ENCODE results near the gene CDHR3. TPM values are rescaled to one million over a fixed set of nuclear protein-coding genes. Genes with fewer than 3 reads are reported as not detected.
"Not testable (repeated sequence)": the region's sequence is repeated elsewhere in the genome, so short reads cannot be mapped to it uniquely, and the experiment has no call there.

The CDHR3 gene
- total RNA-seq, 1 donor from 2014 or later, result 2.3 TPM

DNA sequence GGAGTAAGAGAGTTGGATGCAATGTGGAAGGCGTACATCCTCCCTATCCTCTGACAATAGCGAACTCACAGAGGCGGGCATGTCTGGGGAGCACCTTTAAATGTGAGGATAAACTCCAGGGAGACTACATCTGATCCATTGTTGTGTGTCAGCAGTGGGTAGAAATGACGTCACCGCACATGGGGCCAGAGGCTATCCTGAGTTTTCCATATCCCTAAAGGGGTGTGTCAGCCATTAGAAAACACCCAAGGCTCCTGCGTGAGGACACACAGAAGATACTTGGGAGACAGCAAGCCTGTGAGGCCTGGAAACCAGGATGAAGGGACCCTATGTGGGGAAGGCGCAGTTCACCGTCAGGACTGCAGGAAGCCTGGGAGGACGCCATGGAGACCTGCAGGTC, 17.2 kb upstream of the CDHR3 start:
- Mint-ChIP-seq H3K4me1 (ENCODE audit: unreplicated experiment) (no peaks in the 10 kb centered on the region), H3K4me3 (ENCODE audit: unreplicated experiment) (no peak overlapping the region), H3K9me3 (ENCODE audit: unreplicated experiment) (no peaks in the 10 kb centered on the region), H3K27ac (ENCODE audit: unreplicated experiment) (no peak overlapping the region), H3K36me3 (ENCODE audit: unreplicated experiment) (no peaks in the 10 kb centered on the region), H3K27me3 (ENCODE audit: unreplicated experiment) (peaks cover 27% of the 10 kb centered on the region)
- DNase-seq (ENCODE audit: extremely low spot score, unreplicated experiment), result no peak
- TF ChIP-seq, protein P1, sequence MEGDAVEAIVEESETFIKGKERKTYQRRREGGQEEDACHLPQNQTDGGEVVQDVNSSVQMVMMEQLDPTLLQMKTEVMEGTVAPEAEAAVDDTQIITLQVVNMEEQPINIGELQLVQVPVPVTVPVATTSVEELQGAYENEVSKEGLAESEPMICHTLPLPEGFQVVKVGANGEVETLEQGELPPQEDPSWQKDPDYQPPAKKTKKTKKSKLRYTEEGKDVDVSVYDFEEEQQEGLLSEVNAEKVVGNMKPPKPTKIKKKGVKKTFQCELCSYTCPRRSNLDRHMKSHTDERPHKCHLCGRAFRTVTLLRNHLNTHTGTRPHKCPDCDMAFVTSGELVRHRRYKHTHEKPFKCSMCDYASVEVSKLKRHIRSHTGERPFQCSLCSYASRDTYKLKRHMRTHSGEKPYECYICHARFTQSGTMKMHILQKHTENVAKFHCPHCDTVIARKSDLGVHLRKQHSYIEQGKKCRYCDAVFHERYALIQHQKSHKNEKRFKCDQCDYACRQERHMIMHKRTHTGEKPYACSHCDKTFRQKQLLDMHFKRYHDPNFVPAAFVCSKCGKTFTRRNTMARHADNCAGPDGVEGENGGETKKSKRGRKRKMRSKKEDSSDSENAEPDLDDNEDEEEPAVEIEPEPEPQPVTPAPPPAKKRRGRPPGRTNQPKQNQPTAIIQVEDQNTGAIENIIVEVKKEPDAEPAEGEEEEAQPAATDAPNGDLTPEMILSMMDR (IDR thresholded peaks at IDR 0.05), result no peak

DNA sequence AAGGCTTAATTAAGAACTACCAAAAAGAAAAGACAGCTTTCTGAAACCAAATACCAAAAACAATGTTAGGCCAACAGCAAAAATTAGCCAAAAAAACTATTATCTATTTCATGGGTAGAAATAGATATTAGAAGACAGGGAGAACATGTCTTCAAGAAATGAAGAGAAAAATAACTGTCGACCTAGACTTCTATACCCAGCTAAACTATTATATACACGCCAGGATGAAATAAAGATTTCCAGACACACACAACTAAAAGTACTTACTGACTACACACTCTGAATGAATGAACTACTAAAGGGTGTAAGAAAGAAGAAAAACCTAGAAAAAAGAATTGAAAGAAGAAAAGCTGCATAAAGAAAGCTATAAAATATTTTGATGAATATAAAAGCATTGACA, 11.5 kb upstream of the CDHR3 start:
- TF ChIP-seq, protein P1 (IDR thresholded peaks at IDR 0.05), result no peak
- Mint-ChIP-seq H3K9me3 (ENCODE audit: unreplicated experiment) (peaks cover 6% of the 10 kb centered on the region), H3K36me3 (ENCODE audit: unreplicated experiment) (no peaks in the 10 kb centered on the region), H3K27ac (ENCODE audit: unreplicated experiment) (no peak overlapping the region), H3K27me3 (ENCODE audit: unreplicated experiment) (peaks cover 15% of the 10 kb centered on the region), H3K4me1 (ENCODE audit: unreplicated experiment) (no peaks in the 10 kb centered on the region), H3K4me3 (ENCODE audit: unreplicated experiment) (no peak overlapping the region)
- DNase-seq (ENCODE audit: extremely low spot score, unreplicated experiment), result no peak

DNA sequence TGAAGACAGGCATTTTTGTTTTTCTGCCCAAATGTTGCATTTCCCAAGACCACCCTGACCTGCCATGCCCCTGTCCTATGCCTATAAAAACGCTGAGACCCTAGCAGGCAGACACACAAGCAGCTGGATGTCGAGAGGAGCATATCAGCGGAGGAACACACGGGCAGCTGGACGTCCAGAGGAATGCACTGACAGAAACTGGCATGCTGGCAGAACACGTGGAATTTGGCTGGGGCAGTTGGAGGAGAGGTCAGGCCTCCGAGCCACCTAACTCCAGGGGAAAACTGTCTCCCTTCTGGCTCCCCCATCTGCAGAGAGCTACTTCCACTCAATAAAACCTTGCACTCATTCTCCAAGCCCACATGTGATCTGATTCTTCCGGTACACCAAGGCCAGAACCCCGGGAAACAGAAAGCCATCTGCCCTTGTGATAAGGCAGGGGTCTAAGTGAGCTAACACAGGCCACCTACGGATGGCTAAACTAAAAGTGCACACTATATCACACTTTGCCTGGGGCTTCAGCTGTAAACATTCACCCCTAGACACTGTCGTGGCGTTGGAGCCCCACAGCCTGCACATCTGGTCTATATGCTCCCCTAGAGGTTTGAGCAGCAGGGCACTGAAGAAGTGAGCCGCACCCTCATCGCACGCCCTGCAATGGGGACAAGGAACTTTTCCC, 10.0 kb upstream of the CDHR3 start:
- H3K27me3 Mint-ChIP-seq (ENCODE audit: unreplicated experiment), result peaks cover under 1% of the 10 kb centered on the region
- no peaks in the 10 kb centered on the region for H3K36me3 Mint-ChIP-seq (ENCODE audit: unreplicated experiment)
- H3K27ac Mint-ChIP-seq (ENCODE audit: unreplicated experiment), result no peak overlapping the region
- no peak for DNase-seq (ENCODE audit: extremely low spot score, unreplicated experiment)
- no peaks in the 10 kb centered on the region for H3K4me1 Mint-ChIP-seq (ENCODE audit: unreplicated experiment)
- H3K9me3 Mint-ChIP-seq (ENCODE audit: unreplicated experiment), result peaks cover 6% of the 10 kb centered on the region
- TF ChIP-seq, protein P1 (IDR thresholded peaks at IDR 0.05), result no peak
- H3K4me3 Mint-ChIP-seq (ENCODE audit: unreplicated experiment), result no peak overlapping the region

DNA sequence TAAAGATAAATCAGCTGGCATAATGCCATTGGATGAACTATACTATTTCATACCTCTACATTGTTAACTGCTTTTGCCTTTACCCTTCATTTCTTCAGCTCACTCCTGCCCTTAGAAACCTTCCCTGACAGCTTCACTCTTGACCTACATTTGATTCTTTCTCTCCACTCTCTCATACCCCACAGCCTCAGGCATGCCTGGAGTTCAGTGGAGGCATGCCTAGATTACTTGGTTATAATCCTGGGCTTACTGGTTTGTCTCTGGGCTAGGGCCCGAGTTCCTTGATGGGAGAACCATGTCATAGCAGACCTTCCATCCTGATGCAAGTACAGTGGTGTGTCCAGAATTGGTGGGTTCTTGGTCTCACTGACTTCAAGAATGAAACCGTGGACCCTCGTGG, 8.4 kb upstream of the CDHR3 start:
- H3K9me3 Mint-ChIP-seq (ENCODE audit: unreplicated experiment), result peaks cover 6% of the 10 kb centered on the region
- H3K27me3 Mint-ChIP-seq (ENCODE audit: unreplicated experiment), result no peaks in the 10 kb centered on the region
- no peak overlapping the region for H3K27ac Mint-ChIP-seq (ENCODE audit: unreplicated experiment)
- H3K4me3 Mint-ChIP-seq (ENCODE audit: unreplicated experiment), result no peak overlapping the region
- no peaks in the 10 kb centered on the region for H3K36me3 Mint-ChIP-seq (ENCODE audit: unreplicated experiment)
- no peak for DNase-seq (ENCODE audit: extremely low spot score, unreplicated experiment)
- TF ChIP-seq, protein P1 (IDR thresholded peaks at IDR 0.05), result no peak
- H3K4me1 Mint-ChIP-seq (ENCODE audit: unreplicated experiment), result no peaks in the 10 kb centered on the region

DNA sequence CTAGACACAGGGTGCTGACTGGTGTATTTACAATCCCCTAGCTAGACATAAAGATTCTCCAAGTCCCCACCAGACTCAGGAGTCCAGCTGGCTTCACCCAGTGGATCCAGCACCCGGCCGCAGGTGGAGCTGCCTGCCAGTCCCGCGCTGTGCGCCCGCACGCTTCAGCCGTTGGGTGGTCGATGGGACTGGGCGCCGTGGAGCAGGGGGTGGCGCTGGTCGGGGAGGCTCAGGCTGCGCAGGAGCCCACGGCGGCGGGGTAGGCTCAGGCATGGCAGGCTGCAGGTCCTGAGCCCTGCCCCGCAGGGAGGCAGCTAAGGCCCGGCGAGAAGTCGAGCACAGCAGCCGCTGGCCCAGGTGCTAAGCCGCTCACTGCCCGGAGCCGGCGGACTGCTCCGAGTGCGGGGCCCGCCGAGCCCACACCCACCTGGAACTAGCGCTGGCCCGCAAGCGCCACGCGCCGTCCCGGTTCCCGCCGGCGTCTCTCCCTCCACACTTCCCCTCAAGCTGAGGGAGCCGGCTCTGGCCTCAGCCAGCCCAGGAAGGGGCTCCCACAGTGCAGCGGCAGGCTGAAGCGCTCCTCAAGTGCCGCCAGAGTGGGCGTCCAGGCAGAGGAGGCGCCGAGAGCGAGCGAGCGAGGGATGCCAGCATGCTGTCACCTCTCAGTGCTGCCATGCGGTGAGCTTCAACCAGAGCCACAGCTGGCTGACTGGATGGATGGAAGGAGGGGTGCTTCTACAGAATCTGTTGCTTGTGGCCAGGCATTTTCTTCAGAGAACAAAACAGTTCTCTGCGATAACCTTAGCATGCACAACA, 7.2 kb upstream of the CDHR3 start:
- H3K9me3 Mint-ChIP-seq (ENCODE audit: unreplicated experiment); H3K27me3 Mint-ChIP-seq (ENCODE audit: unreplicated experiment); H3K4me3 Mint-ChIP-seq (ENCODE audit: unreplicated experiment); H3K36me3 Mint-ChIP-seq (ENCODE audit: unreplicated experiment); H3K4me1 Mint-ChIP-seq (ENCODE audit: unreplicated experiment); DNase-seq (ENCODE audit: extremely low spot score, unreplicated experiment); H3K27ac Mint-ChIP-seq (ENCODE audit: unreplicated experiment): not testable (repeated sequence)
